IMR-90 (cell line): ENCODE results near the gene COX6B2.
"Not testable (repeated sequence)": the region's sequence is repeated elsewhere in the genome, so short reads cannot be mapped to it uniquely, and the experiment has no call there.

ENCODE experiments used
- BHLHE40 ChIP-seq: fragments of 150-350 bp; IDR thresholded peaks from 2 replicates; pipeline ENCODE4 v1.6.1; 2016; ENCODE audit warnings: mild to moderate bottlenecking, low read depth, low read length
- CEBPB ChIP-seq: IDR thresholded peaks from 2 replicates; pipeline ENCODE4 v1.6.1; 2012; ENCODE audit warnings: low read depth, low read length, improper control_type of control experiment
- CHD1 ChIP-seq: IDR thresholded peaks from 2 replicates; pipeline ENCODE4 v1.6.1; 2012; ENCODE audit warnings: low read depth, low read length, improper control_type of control experiment
- CTCF ChIP-seq: conservative IDR thresholded peaks from 2 replicates; pipeline ENCODE4 v1.5.1; 2012; ENCODE audit warnings: mild to moderate bottlenecking, low read depth, low read length, improper control_type of control experiment
- FOS ChIP-seq: fragments of 150-350 bp; IDR thresholded peaks from 2 replicates; pipeline ENCODE4 v1.6.1; 2016; ENCODE audit warnings: low read depth, low read length
- MAFK ChIP-seq: IDR thresholded peaks from 2 replicates; pipeline ENCODE4 v1.6.1; 2012; ENCODE audit warnings: low read depth, low read length, improper control_type of control experiment
- MAZ ChIP-seq: IDR thresholded peaks from 2 replicates; pipeline ENCODE4 v1.6.1; 2012; ENCODE audit warnings: low read depth, mild to moderate bottlenecking, low read length, improper control_type of control experiment, moderate library complexity, borderline replicate concordance
- MXI1 ChIP-seq: IDR thresholded peaks from 2 replicates; pipeline ENCODE4 v1.6.1; 2012; ENCODE audit warnings: low read depth, mild to moderate bottlenecking, low read length, moderate library complexity, borderline replicate concordance
- POLR2A ChIP-seq: IDR thresholded peaks from 2 replicates; pipeline ENCODE4 v1.6.1; 2012; ENCODE audit warnings: mild to moderate bottlenecking, low read depth, low read length
- RAD21 ChIP-seq: IDR thresholded peaks from 2 replicates; pipeline ENCODE4 v1.6.1; 2012; ENCODE audit warnings: low read length, improper control_type of control experiment
- RFX5 ChIP-seq: IDR thresholded peaks from 2 replicates; pipeline ENCODE4 v1.8.0; 2012; ENCODE audit warnings: low read depth, mild to moderate bottlenecking, low read length, moderate library complexity
- SMC3 ChIP-seq: fragments of 150-350 bp; IDR thresholded peaks from 2 replicates; pipeline ENCODE4 v1.6.1; 2016; ENCODE audit warnings: low read depth, mild to moderate bottlenecking, antibody characterized with exemption, low read length, moderate library complexity
- USF2 ChIP-seq: fragments of 150-350 bp; IDR thresholded peaks from 2 replicates; pipeline ENCODE4 v1.6.1; 2017; ENCODE audit warnings: mild to moderate bottlenecking, antibody characterized with exemption, low read length, low read depth

- not testable (repeated sequence) for TF ChIP-seq RAD21, CTCF, CEBPB, POLR2A, MAFK, RFX5, MAZ, MXI1, SMC3, USF2, CHD1, BHLHE40, FOS
Observed at GRCh38 chr19:55401390-55401789, 46.9 kb upstream of the COX6B2 start.
